HG03103 (cell line): ENCODE data around the gene TBX4.
"Not testable (repeated sequence)": the region's sequence is repeated elsewhere in the genome, so short reads cannot be mapped to it uniquely, and the experiment has no call there.

Experiments
- ATAC-seq: cut with Tn5 transposase; IDR thresholded peaks from one replicate; pipeline ENCODE4 v1.9.1; 2021; ENCODE audit warnings: low read depth; ENCODE audit not compliant: unreplicated experiment

TBX4 gene

GRCh38 chr17:61517265-61517664, 65.0 kb downstream of the TBX4 start:
- ATAC-seq, result no peak

GRCh38 chr17:61517843-61518606, 65.8 kb downstream of the TBX4 start:
- ATAC-seq, result no peak

GRCh38 chr17:61519139-61519538, 66.9 kb downstream of the TBX4 start:
- no peak for ATAC-seq

- no peak for ATAC-seq
Observed at GRCh38 chr17:61519754-61520440, 67.7 kb downstream of the TBX4 start.

GRCh38 chr17:61520897-61521296, 68.7 kb downstream of the TBX4 start:
- ATAC-seq, result no peak

- ATAC-seq, result no peak
Observed at GRCh38 chr17:61522088-61522487, 69.9 kb downstream of the TBX4 start.

GRCh38 chr17:61524319-61524718, 72.1 kb downstream of the TBX4 start:
- ATAC-seq, result no peak

GRCh38 chr17:61527441-61527840, 75.2 kb downstream of the TBX4 start:
- not testable (repeated sequence) for ATAC-seq

- no peak for ATAC-seq
Observed at GRCh38 chr17:61528171-61528570, 75.9 kb downstream of the TBX4 start.

- no peak for ATAC-seq
Observed at GRCh38 chr17:61531223-61531622, 79.0 kb downstream of the TBX4 start.

GRCh38 chr17:61532826-61533225, 80.6 kb downstream of the TBX4 start:
- ATAC-seq, result no peak

GRCh38 chr17:61533797-61534196, 81.6 kb downstream of the TBX4 start:
- no peak for ATAC-seq

GRCh38 chr17:61534414-61534813, 82.2 kb downstream of the TBX4 start:
- no peak for ATAC-seq
